Suprapubic skin (tissue), 4 donors: ENCODE data around the gene IL6ST. TPM values are rescaled to one million over a fixed set of nuclear protein-coding genes. Genes with fewer than 3 reads are reported as not detected.

Experiments
- DNase-seq, 2 donors: peaks; one replicate each; pipeline ENCODE4 v3.0.0-alpha.2; 2019; ENCODE audit warnings: low spot score in 2 of 2
- H3K27ac ChIP-seq: fragments of 200-600 bp; sonication (generic); one replicate; pipeline ENCODE4 v1.5.1; 2019
- H3K27me3 ChIP-seq: fragments of 200-600 bp; sonication (generic); one replicate; pipeline ENCODE4 v1.5.1; 2019
- H3K36me3 ChIP-seq: fragments of 200-600 bp; sonication (generic); one replicate; pipeline ENCODE4 v1.5.1; 2019
- H3K4me1 ChIP-seq: fragments of 200-600 bp; sonication (generic); one replicate; pipeline ENCODE4 v1.5.1; 2019
- H3K4me3 ChIP-seq: fragments of 200-600 bp; sonication (generic); one replicate; pipeline ENCODE4 v1.5.1; 2019; ENCODE audit warnings: mild to moderate bottlenecking
- H3K9me3 ChIP-seq: fragments of 200-600 bp; sonication (generic); one replicate; pipeline ENCODE4 v1.5.1; 2019
- EP300 ChIP-seq: sonication (generic); formaldehyde crosslinking; IDR thresholded peaks from one replicate; pipeline ENCODE4 v1.6.1; 2017; ENCODE audit warnings: antibody characterized with exemption
- POLR2A ChIP-seq, 2 donors: fragments of 450-650 bp; IDR thresholded peaks; one replicate each; pipeline ENCODE4 v1.6.1; 2017; ENCODE audit warnings: antibody characterized with exemption in 2 of 2, mild to moderate bottlenecking in 2 of 2, moderate library complexity in 2 of 2
- POLR2AphosphoS5 ChIP-seq, 3 donors: sonication (generic); formaldehyde crosslinking; IDR thresholded peaks; one replicate each; pipeline ENCODE4 v1.6.1; 2017; ENCODE audit warnings: antibody characterized with exemption in 3 of 3
- WGBS: methylation state at CpG from one replicate; pipeline ENCODE4 v1.1.5; 2018; 5-methylcytosine and 5-hydroxymethylcytosine counted together
- total RNA-seq, 4 donors: library from RNA; depleted of rRNA; stranded (reverse); fragments of >200 nt; gene quantifications; one replicate each; pipeline ENCODE4 v1.1.0, GENCODE V29; 2016
- TF ChIP-seq, protein P1 (sequence below), 2 donors: fragments of 200-600 bp in 1 of 2; fragments of 450-650 bp in 1 of 2; sonication (generic) in 1 of 2; IDR thresholded peaks; one replicate each; pipeline ENCODE4 v1.5.1; 2016 to 2019; ENCODE audit warnings: antibody characterized with exemption in 2 of 2, mild to moderate bottlenecking in 1 of 2, moderate library complexity in 1 of 2

The IL6ST gene
- total RNA-seq, 4 donors from 2014 or later: 47.0 to 110 (median 87.5) TPM

DNA sequence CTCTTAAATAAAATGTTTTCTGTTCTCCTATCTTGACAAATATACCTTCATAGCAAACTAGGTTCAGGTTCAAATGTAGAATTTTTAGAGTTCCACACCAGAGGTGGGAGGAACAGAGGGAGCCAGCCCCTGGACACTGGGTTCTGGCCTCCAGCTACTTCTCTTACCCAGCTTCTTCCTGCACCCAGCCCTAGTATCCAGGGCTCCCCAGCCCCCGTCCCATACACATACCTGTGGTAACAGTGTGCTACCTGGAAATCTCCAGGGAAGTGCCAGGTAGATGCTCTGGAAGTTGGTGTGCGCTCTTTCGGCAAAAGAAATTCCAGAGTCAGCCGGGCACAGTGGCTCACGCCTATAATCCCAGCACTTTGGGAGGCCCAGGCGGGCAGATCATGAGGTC is 33.9 kb upstream of the IL6ST start:
- TF ChIP-seq POLR2A (IDR thresholded peaks at IDR 0.05): no peak
- no peak for TF ChIP-seq EP300
- no peak for TF ChIP-seq POLR2AphosphoS5 (IDR thresholded peaks at IDR 0.05)
- TF ChIP-seq, protein P1, sequence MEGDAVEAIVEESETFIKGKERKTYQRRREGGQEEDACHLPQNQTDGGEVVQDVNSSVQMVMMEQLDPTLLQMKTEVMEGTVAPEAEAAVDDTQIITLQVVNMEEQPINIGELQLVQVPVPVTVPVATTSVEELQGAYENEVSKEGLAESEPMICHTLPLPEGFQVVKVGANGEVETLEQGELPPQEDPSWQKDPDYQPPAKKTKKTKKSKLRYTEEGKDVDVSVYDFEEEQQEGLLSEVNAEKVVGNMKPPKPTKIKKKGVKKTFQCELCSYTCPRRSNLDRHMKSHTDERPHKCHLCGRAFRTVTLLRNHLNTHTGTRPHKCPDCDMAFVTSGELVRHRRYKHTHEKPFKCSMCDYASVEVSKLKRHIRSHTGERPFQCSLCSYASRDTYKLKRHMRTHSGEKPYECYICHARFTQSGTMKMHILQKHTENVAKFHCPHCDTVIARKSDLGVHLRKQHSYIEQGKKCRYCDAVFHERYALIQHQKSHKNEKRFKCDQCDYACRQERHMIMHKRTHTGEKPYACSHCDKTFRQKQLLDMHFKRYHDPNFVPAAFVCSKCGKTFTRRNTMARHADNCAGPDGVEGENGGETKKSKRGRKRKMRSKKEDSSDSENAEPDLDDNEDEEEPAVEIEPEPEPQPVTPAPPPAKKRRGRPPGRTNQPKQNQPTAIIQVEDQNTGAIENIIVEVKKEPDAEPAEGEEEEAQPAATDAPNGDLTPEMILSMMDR (IDR thresholded peaks at IDR 0.05): no peak
- Histone ChIP-seq H3K4me3 (no peak overlapping the region), H3K9me3 (no peaks in the 10 kb centered on the region), H3K4me1 (no peaks in the 10 kb centered on the region), H3K36me3 (no peaks in the 10 kb centered on the region), H3K27ac (no peak overlapping the region), H3K27me3 (no peaks in the 10 kb centered on the region)
- 96% methylated on average over 6 of the region's 6 CpGs for WGBS
- no peak for DNase-seq

DNA sequence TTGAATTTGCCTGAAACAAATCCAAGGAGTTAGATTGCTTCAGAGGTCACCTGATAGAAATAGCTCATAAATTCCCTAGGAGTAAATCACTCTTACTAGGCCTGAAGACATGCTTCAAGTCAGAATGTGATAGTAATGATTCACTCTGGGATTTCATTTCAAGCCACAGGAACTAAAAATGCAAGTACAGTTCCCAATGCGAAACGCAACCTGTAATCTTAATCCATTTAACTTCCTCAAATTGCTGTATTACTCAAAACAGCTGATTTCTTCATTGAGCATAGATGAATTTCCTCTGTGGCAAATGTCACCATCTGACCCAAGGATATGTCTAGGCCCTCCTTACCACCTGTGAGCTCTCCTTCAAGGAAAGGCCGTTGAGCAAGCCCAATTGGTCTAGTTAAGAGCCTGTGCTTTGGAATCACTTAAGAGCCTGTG is 32.1 kb upstream of the IL6ST start:
- DNase-seq: no peak
- Histone ChIP-seq H3K36me3 (no peaks in the 10 kb centered on the region), H3K4me1 (no peaks in the 10 kb centered on the region), H3K27me3 (no peaks in the 10 kb centered on the region), H3K4me3 (no peak overlapping the region), H3K9me3 (no peaks in the 10 kb centered on the region), H3K27ac (no peak overlapping the region)
- 81% methylated on average over 3 of the region's 3 CpGs for WGBS
- TF ChIP-seq EP300 (no peak), POLR2A (IDR thresholded peaks at IDR 0.05) (no peak), POLR2AphosphoS5 (IDR thresholded peaks at IDR 0.05) (no peak)
- TF ChIP-seq, protein P1 (IDR thresholded peaks at IDR 0.05): no peak

DNA sequence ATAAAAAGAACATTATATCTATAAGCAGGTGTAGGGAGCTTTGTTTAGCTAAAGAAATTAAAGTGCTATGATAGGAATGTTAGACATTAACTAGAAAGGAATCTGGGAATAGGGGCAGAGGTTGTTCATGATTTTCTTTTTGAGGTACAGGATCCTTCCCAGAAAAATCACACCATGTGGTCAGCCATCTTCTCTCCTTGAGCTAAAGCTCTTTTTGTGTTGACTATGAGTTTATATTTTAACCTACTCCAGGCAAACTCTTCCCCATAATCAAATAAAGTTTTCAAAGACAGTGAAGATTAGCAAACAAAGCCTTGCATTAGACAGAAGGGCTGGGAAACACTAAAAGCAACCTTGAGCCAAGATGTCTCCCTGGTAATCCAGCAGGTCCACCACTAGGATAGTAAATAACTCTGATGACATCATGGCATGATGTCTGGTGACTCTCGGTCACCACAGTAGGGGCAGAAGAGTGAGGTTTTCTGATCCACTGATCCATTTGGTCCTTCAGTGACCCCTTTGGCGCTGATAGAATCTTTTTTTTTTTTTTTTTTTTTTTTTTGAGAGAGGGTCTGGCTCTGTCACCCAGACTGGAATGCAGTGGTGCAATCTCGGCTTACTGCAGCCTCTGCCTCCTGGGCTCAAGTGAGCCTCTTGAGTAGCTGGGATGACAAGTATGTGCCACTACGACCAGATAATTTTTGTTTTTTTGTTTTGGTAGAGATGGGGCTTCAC is 30.6 kb upstream of the IL6ST start:
- DNase-seq: no peak
- no peaks in the 10 kb centered on the region for H3K9me3 ChIP-seq
- TF ChIP-seq, protein P1 (IDR thresholded peaks at IDR 0.05): no peak
- TF ChIP-seq EP300 (no peak), POLR2AphosphoS5 (IDR thresholded peaks at IDR 0.05) (no peak)
- WGBS: 90% methylated on average over 4 of the region's 4 CpGs
- no peaks in the 10 kb centered on the region for H3K4me1 ChIP-seq
- H3K27me3 ChIP-seq: no peaks in the 10 kb centered on the region
- H3K4me3 ChIP-seq: no peak overlapping the region
- no peak overlapping the region for H3K27ac ChIP-seq
- H3K36me3 ChIP-seq: no peaks in the 10 kb centered on the region

DNA sequence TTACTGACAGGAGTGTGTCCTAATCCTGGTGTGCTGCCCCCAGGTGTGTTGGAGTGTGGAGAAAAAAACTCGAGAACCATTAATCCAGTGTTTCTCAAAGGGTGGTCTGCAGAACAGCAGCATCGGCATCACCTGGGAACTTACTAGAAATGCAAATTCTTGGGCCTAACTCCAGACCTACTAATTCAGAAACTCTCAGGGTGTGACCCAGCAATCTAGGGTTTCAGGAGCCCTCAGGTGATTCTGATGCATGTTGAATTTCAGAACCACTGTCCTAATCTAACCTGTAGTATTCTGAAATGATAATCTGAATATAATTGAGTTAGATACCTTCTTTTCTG is 30.0 kb upstream of the IL6ST start:
- Histone ChIP-seq H3K4me1 (no peaks in the 10 kb centered on the region), H3K36me3 (no peaks in the 10 kb centered on the region), H3K9me3 (no peaks in the 10 kb centered on the region), H3K27ac (no peak overlapping the region), H3K27me3 (no peaks in the 10 kb centered on the region), H3K4me3 (no peak overlapping the region)
- DNase-seq: no peak
- TF ChIP-seq POLR2AphosphoS5 (IDR thresholded peaks at IDR 0.05): no peak
- TF ChIP-seq, protein P1 (IDR thresholded peaks at IDR 0.05): no peak
- no peak for TF ChIP-seq POLR2A (IDR thresholded peaks at IDR 0.05)
- TF ChIP-seq EP300: no peak
- 79% methylated on average over 2 of the region's 2 CpGs for WGBS

DNA sequence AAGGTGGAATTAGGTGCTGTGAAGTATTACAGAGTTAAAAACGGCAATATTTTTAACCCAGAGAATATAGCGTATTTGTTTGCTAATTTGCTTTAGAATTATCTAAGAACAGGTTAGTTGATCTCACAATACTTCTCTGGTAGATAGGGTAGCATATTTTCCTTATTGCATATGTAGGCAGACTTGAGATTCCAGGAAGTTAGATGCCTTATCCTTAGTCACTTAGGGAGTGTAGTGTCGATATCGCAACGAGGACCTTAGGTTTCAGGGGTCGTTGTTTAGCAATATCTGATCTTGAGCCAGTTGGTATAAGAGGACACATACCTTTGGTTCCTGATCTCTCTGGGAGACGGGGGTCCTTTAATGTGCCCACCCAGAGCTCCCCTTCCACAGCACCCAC is 28.5 kb upstream of the IL6ST start:
- no peaks in the 10 kb centered on the region for H3K9me3 ChIP-seq
- DNase-seq: no peak
- H3K27ac ChIP-seq: no peak overlapping the region
- no peaks in the 10 kb centered on the region for H3K36me3 ChIP-seq
- WGBS: 94% methylated on average over 7 of the region's 7 CpGs
- H3K4me3 ChIP-seq: no peak overlapping the region
- TF ChIP-seq, protein P1 (IDR thresholded peaks at IDR 0.05): no peak
- TF ChIP-seq POLR2AphosphoS5 (IDR thresholded peaks at IDR 0.05) (no peak), POLR2A (IDR thresholded peaks at IDR 0.05) (no peak), EP300 (no peak)
- H3K4me1 ChIP-seq: no peaks in the 10 kb centered on the region
- H3K27me3 ChIP-seq: no peaks in the 10 kb centered on the region
